HG03139 (cell line): Measurements from ENCODE around the gene PTPRG.

Experiments
- ATAC-seq: cut with Tn5 transposase; IDR thresholded peaks from one replicate; pipeline ENCODE4 v1.9.1; 2021; ENCODE audit not compliant: unreplicated experiment

The PTPRG gene

GRCh38 chr3:61616586-61616985 is 55.2 kb downstream of the PTPRG start:
- no peak for ATAC-seq

DNA sequence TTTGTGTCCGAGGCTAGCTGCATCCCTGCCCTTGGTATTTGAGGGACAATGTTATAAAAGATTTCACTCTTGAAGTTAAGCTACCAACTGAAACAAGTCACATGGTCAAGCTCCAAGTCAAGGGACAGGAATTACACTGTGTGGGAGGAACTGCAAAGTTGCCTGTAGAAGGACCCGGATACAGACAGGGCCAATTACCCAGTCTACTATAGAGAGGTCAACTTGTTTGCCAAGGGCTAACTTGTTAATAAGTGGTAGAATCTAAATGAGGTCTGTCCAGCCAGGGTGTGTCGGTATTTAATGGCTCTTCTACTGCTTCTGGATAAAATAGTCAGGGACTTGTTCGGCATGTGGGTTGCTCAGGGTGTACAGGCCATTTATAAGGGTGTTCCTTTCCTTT is 55.7 kb downstream of the PTPRG start:
- ATAC-seq = no peak

GRCh38 chr3:61617651-61618050 is 56.3 kb downstream of the PTPRG start:
- no peak for ATAC-seq

GRCh38 chr3:61618231-61618630 is 56.9 kb downstream of the PTPRG start:
- no peak for ATAC-seq

- ATAC-seq = no peak
Observed at GRCh38 chr3:61618871-61619270, 57.5 kb downstream of the PTPRG start.

- ATAC-seq = no peak
Observed at GRCh38 chr3:61620073-61620472, 58.7 kb downstream of the PTPRG start.

GRCh38 chr3:61624300-61624699 is 62.9 kb downstream of the PTPRG start:
- ATAC-seq = no peak

- ATAC-seq = no peak
Observed at GRCh38 chr3:61625429-61625828, 64.1 kb downstream of the PTPRG start.

GRCh38 chr3:61626484-61626883 is 65.1 kb downstream of the PTPRG start:
- ATAC-seq = no peak

GRCh38 chr3:61627768-61628185 is 66.4 kb downstream of the PTPRG start:
- no peak for ATAC-seq

GRCh38 chr3:61628636-61629035 is 67.3 kb downstream of the PTPRG start:
- no peak for ATAC-seq

GRCh38 chr3:61629442-61629841 is 68.1 kb downstream of the PTPRG start:
- no peak for ATAC-seq

DNA sequence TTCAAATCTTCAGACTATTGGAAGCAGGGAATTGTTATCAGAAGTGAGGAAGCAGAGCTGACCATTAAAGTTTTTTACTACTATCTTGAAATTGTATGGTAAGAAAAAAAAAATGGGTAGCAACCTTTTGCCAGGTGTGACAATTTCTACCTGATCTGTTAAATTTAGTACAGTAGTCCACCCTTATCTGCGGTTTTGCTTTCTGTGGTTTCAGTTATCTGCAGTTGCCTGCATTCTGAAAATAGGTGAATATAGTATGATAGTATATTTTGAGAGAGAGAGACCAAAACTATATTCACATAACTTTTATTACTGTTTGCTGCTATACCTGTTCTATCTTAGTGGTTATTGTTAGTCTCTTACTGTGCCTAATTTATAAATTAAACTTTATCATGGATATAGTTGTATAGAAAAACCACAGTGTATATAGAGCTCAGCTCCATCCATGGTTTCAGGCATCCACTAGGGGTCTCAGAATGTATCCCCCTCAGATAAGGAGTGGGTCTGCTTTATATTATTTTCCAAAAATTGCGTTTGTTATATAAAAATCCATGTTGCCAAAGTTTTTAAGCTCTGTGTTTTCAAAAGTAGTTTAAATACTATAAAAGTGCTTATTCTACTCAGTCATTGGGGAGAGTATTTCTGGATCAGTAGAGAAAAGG is 69.9 kb downstream of the PTPRG start:
- no peak for ATAC-seq

DNA sequence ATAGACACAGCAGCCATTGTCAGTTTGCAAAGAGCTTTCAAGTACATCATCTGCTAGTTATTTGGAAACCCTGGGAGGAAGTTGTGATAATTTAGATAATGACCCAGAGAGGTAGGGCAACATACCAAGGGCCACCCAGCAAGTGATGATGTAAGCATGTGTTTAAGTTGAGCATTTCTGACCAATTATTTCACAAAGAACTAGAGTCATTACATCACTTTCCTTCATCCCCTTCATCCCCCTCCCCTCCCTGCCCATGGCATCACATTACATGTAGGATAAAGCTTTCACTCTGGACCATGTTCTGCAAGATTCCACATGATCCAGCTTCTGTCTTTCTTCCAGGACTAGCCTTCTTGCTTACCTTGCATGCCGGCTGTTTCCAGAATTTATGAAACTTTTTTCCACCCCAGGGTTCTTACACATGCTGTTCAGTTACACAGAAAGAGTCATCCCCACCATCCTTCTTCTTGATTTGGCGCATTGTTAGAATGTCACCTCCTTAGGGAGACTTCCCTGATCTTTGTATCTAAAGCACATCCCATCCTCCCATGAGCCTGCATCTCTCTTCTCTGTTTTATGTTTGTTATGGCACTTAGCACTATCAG is 71.3 kb downstream of the PTPRG start:
- no peak for ATAC-seq

DNA sequence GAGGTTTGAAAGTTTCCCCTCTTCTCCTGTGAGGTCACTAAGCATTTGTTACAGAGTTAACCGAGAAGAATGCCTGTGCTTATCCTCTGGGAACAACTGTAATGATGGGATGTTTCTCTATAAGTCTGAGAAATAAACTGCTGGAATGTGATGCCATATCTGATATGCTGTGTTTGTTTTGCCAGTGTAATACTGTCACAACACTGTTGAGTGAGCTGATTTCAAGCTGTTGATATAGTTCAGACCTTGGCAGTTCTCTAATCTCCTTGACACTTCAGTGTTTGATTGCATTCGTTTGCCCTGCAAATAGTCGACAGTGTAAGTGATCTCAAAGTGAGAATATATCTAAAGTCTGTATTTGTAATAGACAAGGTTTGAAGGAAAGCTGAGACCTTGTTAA is 73.3 kb downstream of the PTPRG start:
- ATAC-seq = no peak

GRCh38 chr3:61637088-61638051 is 76.0 kb downstream of the PTPRG start:
- peak; percentile 60 for ATAC-seq

GRCh38 chr3:61638741-61639140 is 77.4 kb downstream of the PTPRG start:
- ATAC-seq = no peak

- no peak for ATAC-seq
Observed at GRCh38 chr3:61639991-61640390, 78.6 kb downstream of the PTPRG start.

DNA sequence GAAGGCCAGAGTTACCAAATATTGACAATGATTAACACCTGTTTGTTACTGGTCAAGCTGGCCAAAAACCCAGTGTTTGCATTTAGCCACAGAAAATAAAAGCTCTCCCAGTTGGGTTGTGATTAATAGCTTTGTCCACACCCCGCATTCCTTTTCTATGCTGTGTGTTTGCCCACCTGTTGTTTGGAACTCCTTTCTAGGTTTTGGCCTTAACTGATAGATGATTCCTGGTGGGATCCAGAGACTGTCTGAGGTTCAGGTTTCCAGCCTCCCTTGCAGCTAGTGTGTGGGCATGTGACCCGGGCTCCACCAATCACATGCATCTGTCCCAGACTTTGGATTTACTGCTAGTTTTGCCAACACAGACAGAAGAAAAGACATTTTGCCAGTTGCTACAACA is 83.8 kb downstream of the PTPRG start:
- no peak for ATAC-seq

- ATAC-seq = no peak
Observed at GRCh38 chr3:61646360-61646759, 85.0 kb downstream of the PTPRG start.

GRCh38 chr3:61646851-61647525 is 85.6 kb downstream of the PTPRG start:
- no peak for ATAC-seq
